Medulla oblongata (tissue), 1 donor: Measurements from ENCODE around the gene FAM193B.

Source experiments
- DNase-seq: peaks from one replicate; pipeline ENCODE4 v3.0.0-alpha.2; 2015; ENCODE audit errors: extremely low spot score

The FAM193B gene

DNA sequence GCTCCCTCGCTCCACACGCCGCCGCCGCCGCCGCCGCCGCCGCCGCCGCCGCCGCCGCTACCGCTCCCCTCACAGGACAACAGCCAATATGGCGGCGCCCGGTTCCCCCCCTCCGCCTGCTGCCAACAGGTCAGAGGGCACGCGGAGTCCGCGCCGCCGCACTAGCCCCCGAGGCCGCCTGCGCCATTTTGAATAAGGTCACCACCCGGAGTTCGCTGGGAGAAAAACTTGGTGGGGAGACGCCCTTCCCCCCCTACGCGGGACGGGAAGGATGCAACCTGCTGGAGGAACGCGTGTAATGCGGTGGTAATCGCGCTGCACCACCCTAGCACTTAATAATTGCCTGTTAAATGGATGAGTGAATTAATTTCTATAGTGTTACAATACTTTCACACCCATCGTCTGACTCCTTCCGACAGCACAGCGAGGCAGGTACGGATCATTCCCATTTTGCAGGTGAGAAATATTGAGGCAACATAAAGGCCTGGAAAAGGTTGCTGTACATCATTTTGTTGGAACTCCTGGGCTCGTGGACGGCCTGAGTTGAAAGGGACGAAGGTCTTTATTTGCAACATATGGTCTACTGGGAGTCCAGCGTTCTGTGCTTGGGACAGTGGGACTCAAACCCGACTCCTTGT lies at the start of gene FAM193B:
Gene FAM193B (minus strand): TSS at position 90 of the 638 bp plus-strand sequence. CDS start 105 bp downstream, outside the sequence.
- DNase-seq: peak; percentile 94

DNA sequence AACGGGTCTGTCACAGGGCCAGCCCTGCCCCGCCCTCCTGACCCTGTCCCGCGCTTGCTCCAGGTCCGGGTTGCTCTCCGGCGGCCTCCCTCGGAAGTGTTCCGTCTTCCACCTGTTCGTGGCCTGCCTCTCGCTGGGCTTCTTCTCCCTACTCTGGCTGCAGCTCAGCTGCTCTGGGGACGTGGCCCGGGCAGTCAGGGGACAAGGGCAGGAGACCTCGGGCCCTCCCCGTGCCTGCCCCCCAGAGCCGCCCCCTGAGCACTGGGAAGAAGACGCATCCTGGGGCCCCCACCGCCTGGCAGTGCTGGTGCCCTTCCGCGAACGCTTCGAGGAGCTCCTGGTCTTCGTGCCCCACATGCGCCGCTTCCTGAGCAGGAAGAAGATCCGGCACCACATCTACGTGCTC lies 49.8 kb upstream of the FAM193B start:
- no peak for DNase-seq

DNA sequence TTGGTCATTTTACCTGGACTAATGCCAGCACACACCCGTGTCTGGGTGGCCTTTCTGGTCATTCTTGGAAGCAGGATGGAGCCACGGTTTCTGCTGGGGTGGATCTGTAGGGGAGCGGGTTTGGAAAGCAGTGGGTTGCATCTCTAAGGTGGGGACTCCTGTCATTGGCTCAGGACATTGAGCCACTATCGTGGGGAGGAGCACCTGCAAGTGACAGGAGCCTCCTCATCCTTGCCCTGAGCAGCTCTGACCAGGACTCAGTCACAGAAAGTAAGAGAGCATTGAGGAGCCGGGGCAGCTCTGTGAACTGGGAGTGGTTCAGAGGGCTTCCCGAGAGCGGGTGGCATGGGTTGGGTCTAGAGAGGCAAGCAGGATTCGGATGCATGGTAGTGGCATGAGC lies 49.3 kb upstream of the FAM193B start:
- DNase-seq: no peak

DNA sequence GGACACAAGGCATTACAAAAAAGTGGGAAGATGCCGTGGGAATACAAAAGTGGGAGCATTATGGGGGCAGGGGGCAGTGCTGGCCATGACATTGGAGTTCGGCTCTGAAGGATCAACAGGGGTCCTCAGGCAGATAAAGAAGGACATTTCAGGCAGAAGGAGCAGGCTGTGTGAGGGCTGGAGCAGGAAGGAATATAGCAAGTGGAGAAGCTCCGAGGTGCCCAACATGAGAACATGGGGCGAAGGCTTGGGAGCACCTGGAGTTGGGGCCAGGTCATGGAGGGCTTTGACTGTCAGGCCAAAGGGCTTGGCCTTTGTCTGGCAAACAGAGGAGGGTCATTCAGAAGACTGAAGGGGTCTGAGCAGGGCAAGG lies 48.1 kb upstream of the FAM193B start:
- no peak for DNase-seq

DNA sequence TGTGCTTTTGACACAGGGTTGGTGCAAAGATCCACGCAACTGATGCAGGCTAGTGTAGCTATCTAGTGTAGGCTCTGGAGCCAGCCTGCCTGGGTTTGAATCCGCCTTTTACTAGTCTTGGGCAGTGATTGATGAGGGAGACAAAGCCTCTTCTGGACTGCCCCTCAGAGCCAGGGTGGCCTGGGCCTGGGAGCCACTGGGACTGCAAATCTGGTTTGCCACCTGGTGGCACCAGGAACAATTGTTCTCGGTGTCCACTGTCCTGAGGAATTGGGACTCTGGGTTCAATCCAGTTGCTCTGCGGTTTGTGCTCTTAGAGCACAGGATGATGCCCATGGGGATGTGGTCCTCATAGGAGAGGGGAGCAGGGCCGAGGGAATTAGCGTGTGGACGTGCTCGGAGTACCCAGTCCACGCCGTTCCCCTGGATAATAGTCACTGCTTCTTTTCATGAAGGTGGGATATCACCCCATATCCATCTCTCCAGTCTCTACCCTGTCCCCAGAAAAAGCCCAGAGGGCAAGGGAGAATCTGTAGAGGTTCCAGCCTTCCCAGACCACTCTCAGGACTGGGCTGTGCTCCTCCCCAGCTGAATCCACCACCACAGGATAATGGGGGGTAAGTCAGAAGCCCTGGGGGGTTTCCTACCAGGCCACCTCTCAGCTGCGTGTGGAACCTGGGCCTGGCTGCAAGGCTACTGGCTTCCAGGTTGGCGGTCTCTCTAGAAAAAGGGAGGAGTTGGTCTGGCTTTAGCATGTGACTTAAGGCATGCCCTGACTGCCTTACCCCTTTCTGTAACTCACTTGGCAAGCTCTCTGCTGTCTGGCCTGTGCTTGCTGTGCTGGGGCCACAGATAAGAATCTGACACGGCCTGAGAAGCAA lies 47.5 kb upstream of the FAM193B start:
- DNase-seq: no peak

DNA sequence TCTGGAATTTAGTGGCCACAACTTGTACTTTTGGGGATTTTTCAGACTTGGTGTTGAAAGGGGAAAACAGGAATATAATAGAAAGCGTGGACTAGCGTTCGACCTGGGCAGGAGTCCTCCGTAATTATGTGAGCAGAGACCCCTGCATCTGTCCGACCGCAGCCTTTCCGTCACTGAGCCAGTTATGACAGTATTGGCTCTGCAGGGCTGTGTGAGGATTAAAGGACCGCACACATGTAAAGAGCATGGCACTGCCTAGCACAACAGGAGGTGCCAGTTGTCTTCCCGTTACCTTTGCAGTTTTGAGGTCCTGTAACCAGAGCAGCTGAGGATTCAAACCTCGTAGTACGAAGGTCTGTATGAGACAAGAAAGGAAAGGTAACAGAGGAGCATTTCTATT lies 46.8 kb upstream of the FAM193B start:
- no peak for DNase-seq

DNA sequence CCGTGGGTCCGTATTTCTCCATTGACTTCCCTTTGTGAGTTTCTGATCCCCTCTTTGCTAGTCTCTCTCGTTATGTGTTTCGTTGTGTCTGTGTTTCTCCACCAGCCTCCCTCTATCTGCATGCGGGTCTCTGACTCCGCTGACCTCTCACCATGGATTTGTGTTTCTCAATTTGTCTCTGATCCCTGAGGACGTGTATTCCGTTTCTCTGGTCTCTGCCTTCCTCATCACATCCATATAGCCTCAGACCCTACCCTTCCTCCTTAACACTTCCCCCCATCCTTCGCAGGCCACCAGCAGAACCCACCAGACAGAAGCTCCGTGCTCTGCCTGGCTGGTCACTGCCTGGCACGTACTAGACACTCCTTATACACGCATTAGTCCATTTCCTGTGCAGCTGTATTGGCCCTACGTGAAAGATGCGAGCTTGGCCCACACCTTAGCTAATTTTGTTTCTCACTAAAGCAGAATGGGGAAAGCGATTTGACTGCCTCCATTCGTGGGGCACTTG lies 46.2 kb upstream of the FAM193B start:
- DNase-seq: peak; percentile 64

DNA sequence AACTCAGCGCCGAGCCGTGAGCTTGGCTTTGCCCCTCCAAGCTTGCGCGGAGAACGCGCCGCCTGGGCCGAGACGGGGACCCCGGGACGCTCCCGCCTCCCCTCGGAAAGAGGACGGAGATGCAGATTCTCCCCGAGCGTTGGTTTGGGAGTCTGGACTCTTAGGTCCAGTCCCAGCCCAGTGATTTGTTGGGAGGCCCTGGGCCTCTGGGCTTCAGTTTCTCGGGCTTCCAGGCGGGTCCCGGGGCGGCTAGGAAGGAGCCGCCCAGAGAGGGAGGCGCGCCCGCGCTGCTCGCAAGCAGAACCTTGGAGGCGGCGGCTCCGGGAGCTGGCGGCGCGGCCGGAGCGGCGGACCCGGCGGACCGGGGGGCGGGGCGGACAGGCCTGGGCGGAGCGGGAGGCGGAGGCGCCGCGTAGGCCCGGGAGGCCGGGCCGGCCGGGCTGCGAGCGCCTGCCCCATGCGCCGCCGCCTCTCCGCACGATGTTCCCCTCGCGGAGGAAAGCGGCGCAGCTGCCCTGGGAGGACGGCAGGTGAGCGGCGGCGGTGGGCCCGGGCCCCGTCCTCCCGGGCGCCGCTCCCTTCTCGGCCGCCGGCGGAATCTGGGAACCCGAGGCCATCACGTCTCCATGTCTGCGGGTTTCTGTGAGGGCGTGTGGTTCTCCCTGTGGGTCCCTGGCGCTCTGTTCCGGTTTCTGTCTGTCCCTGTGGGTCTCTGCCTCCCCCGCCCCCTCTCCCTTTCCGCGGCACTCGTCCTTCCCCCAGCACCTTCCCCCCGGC lies 45.6 kb upstream of the FAM193B start, which contains the start of gene B4GALT7:
Gene B4GALT7 (plus strand): TSS at position 402 of the 777 bp plus-strand sequence. CDS start 79 bp downstream, at position 481.
- DNase-seq: peak; percentile 72

DNA sequence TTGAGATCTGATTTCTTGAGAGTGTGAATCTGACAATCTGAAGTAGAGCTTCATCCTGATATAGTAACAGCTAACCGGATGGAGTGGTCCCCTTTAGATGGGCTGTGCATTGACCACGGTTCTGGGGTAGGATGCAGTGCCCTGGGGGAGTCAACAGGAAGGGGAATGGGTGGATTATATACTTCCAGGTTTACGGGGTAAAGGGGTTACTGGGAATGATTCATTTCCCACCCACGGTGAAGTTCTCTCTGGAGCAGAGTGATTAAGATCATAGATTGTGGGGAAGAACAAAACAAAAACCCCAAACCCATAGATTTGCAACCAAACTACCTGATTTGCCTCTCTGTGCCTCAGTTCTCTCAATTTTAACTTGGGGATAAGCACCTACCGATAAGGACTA lies 44.1 kb upstream of the FAM193B start:
- DNase-seq: no peak

DNA sequence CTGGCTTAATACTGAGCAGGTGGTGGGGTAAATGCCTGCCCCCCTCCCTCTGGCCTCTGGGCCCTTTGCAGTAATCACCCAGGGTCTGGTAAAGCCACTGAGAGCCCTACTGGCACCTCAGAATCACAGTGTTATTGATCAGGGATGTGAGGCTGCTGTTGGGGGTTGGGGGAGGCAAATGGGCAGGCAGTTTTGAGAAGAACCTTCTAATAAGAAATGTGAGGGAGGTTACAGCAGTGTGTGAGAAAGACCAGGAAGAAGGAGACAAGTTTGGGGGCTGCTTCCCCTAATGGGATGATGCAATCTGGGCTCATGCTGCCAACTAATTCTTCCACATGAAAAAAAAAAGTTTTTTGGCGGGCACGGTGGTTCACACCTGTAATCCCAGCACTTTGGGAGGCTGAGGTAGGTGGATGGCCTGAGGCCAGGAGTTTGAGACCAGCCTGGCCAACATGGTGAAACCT lies 42.4 kb upstream of the FAM193B start:
- no peak for DNase-seq

DNA sequence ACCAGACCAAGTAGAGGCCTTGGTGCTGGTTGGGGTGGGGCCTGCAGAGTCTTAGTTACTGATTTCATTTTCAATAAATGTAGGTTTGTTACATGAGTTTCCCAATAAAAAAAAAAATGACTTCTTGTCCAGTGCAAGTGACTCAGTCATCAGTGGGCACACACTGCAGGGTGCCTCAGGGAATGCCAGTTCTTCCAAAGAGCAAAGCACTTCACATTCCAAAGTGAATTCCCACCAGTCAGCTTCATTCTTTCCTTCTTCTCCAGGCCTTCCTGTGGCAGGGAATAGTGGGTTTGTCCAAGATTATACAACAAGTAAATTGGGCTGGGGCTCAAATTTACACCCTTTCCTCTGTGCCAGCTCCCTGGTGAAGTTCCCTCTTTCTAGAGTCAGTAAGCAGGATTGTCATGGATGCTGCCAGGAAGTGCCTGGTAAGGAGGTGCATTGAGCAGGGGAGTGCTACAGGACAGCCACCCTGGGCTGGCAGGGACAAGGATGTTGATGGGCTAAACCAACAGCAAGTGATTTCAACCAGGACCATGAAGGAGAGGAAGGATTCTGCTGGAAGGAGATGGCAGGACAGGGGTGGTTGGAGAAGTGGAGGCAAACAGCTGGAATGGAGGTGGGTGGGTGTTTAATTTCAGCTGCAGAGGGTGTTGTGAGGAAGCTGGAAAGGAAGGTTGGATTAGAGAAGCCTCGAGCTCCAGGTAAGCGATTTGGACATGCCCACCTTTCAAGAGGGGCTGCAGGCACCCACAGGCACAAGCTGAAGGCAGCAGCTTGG lies 41.8 kb upstream of the FAM193B start:
- no peak for DNase-seq

DNA sequence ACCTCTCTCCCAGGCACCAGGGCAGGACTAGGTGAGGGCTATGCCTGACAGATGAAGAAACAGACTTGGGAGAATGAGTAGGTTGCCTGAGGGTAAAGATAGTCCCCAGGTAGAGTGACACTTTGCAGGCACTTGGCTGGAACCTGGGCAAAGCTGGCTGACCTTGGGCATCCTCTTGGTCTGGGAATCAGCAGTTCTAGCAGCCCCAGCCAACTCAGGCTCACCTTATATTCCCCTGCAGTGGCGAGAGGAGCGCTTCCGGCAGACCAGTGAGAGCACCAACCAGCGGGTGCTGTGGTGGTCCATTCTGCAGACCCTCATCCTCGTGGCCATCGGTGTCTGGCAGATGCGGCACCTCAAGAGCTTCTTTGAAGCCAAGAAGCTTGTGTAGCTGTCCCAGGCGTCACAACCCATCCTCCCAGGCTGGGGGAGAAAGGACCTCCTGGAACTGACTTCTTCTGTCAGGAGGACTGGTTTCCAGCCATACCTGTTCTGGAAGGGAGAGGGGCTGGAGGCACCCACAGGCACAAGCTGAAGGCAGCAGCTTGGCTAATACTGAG lies 40.7 kb upstream of the FAM193B start:
- DNase-seq: no peak

DNA sequence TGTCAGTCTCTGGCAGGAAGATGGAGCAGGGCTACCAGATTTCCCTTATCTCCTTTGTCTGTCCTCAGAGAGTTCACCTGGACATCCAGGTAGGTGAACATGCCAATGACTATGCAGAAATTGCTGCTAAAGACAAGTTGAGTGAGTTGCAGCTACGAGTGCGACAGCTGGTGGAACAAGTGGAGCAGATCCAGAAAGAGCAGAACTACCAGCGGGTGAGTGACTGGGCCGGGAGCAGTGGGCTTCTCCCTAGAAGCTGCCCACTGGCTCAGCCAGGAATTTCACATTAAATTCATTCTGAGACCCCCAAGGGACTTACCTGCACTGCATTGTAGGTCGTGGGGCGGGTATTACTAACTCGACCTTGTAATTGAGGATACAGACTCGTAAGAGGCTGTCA lies 39.7 kb upstream of the FAM193B start:
- no peak for DNase-seq

DNA sequence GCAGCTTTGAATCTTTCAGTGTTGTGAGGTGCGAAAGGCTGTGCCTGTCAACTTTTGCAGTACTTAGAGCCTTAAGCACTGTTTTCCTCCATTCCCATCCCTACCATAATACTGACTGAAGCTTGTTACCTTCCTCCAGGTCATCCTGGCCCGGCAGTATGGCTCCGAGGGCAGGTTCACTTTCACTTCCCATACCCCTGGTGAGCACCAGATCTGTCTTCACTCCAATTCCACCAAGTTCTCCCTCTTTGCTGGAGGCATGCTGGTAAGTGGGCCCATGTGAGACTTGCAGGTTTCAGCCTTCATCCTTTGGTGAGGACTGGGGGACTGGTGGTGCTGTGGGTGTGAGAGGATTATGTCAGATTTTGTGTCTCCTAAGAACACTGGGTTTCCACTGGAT lies 39.1 kb upstream of the FAM193B start:
- no peak for DNase-seq

DNA sequence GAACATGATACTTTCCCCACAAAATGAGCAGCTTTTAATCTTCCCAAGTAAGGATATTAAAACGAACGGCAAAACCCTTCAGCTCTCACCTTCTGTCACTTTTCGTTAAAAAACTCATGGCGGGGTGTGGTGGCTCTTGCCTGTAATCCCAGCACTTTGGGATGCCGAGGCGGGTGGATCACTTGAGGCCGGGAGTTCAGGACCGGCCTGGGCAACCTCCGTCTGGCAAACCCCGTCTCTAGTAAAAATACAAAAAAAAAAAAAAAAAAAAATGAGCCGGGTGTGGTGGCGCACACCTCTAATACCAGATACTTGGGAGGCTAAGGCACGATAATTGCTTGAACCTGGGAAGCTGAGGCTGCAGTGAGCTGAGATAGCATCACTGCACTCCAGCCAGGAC lies 38.5 kb upstream of the FAM193B start:
- DNase-seq: no peak

DNA sequence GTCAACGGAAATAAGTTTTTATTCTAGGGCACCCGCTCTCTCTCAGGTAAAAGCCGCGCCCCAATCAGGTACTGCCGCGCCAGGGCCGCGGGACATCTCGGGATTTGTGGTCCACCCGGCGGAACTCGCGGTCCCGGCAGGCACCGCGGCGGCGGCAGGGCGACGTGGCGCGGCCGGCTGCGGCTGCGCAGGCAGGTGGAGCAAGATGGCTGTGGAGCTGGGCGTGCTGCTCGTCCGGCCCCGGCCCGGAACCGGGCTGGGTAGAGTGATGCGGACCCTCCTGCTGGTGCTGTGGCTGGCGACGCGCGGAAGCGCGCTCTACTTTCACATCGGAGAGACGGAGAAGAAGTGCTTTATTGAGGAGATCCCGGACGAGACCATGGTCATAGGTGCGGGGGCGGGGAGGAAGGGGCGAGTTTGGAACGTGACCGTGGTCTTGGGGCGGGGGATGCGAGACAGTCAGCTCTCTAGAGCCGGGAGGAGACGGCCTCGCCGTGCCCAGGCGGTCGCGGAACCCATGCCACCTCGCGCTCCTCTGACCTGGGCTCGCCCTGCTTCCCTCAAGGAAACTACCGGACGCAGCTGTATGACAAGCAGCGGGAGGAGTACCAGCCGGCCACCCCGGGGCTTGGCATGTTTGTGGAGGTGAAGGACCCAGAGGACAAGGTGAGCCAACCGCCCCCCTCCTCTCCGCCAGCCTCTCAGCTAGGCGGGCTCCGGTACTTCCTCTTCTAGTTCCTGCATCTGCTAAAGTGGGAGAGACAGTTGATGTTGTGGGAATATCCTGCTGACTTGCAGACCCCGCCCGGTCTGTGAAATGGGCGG lies 37.9 kb upstream of the FAM193B start, which contains the start of gene TMED9:
Gene TMED9 (plus strand): TSS at position 194 of the 825 bp plus-strand sequence. CDS start 12 bp downstream, at position 206.
- DNase-seq: peak; percentile 84

DNA sequence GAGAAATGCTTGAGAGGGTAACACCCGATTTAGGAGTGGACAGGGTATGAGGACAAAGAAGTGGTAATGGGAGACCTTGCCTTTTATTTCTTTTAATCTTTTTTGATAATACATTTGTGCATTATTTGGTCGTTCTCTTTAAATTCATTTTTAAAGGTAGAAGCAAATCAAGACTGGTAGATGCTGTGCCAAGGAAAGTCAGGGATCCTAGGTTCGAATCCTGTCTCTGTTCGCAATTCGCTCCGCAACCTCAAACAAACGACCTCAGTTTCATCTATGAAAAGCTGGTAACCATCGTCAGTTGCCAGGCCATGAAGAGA lies 37.3 kb upstream of the FAM193B start:
- DNase-seq: no peak

DNA sequence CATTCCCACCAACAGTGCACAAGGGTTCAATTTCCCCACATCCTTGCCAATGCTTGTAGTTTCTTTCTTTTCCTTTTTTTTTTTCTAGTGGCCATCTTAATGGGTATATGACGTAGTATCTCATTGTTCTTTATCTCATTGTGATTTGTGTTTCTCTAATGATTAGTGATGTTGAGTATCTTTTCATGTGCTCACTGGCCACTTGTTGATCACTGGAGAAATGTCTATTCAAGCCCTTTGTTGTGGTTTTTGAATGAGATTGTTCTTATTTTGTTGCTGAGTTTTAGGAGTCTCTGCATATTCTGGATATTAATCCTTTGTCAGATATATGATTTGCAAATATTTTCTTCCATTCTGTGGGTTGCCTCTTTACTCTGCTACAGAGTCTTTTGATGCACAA lies 36.0 kb upstream of the FAM193B start:
- DNase-seq: no peak

DNA sequence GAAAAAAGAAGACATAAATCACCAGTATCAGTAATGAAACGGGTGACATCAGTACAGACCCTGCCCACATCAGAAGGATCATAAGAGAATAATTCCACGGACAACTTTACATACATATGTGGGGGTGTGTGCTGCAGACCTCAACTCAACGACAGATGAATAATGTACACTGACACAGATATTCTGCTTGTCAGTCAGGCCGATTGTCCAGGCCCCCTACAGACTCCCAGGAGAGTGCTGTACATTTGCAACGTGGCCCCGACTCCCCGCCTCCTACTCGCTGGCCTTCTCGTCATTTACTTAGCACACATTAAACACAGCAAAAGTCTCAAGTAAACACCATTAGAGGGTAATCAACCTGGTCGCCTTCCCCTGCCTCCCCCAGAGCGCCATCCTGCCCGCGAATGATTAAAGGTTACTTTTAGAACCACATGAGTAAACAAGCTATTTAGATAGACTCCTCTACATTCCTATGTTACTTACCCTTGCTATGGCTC lies 34.1 kb upstream of the FAM193B start:
- DNase-seq: no peak

DNA sequence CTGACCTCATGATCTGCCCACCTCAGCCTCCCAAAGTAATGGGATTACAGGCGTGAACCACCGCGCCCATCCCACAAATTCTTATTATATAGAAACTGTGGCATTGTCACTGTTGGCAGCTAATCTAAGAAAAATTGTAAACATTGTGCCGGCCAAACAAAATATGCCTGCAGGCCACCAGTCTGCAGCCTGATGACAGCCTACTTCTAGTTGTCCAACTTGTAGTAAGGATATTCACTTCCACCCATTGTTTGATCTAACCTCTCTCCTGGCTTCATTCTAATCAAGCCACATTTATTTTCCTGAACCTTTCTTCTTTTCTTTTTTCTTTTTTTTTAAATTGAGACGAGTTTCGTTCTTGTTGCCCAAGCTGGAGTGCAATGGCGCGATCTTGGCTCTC lies 24.0 kb upstream of the FAM193B start:
- no peak for DNase-seq
